Measurements from ENCODE around the gene UTS2.

DNA sequence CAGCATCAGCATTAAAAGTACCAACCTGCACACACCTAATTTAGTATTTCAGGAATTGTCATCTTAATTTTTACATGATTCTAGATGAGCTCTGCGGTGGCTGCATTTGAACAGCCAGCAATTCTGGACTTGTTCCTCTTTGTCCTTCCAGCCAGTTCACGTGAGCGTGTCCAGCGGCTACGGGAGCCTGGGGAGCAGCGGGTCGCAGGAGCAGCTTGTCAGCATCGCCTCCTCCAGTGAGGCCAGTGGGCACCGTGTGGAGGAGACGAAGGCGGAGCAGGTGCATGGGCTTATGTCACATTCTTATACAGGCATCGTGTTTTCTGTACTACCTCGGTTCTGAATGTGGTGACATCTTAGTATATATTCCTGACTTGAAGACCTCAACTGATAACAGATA is 43.1 kb downstream of the UTS2 start:
- TF ChIP-seq POLR2A (IDR thresholded peaks at IDR 0.05; ENCODE audit: low read depth, low read length) (no peak), POLR2AphosphoS5 (IDR thresholded peaks at IDR 0.05; ENCODE audit: low read depth, low read length) (no peak)
